ENCODE data around the gene VPS26A. TPM values are rescaled to one million over a fixed set of nuclear protein-coding genes. Genes with fewer than 3 reads are reported as not detected.

Gene VPS26A
- total and polyA plus RNA-seq, 4 donors, result 24.9 to 62.5 (median 37.6) TPM

DNA sequence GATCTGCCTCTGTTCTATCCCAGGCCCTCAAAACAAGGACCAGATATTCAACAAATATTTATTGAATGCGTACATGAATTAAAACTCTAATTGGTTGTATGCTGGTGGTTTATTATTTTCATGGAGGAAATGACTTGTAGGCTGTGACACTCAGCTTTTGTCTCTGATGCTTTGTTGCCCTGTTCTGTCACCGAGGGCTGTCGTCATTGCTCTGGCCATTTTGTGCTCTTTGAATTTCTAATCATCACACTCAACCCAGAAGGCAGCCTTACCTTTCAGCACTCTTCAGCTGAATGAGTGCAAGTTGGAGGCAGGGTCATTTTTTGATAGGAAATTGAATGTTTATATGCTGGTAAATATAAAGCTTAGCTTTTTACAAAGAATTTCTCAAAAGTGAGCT, 21.5 kb upstream of the VPS26A start:
- DNase-seq (no peak), ATAC-seq (ENCODE audit: insufficient read depth, low FRiP score) (no peak)
- Histone ChIP-seq H3K9me3 (ENCODE audit: control insufficient read depth in 4 of 4, insufficient read depth in 3 of 4, low read length in 3 of 4) (peaks cover 0 to 2% (median 0%) of the 10 kb centered on the region in 4 donors), H3K27me3 (ENCODE audit: control insufficient read depth in 3 of 3, insufficient read depth in 3 of 3, low read length in 2 of 3) (no peaks in the 10 kb centered on the region), H3K4me1 (ENCODE audit: control insufficient read depth in 5 of 5, insufficient read depth in 5 of 5, low read length in 5 of 5) (peaks cover 0 to 3% (median 0%) of the 10 kb centered on the region in 5 donors), H3K27ac (ENCODE audit: low read depth in 1 of 2, low read length in 1 of 2) (no peak overlapping the region), H3K4me3 (no peak overlapping the region), H3K9ac (ENCODE audit: insufficient read depth in 1 of 2, low read length in 2 of 2) (no peak overlapping the region), H3K36me3 (ENCODE audit: control insufficient read depth in 4 of 4, insufficient read depth in 4 of 4, low read length in 4 of 4) (peaks cover 0 to 14% (median 0%) of the 10 kb centered on the region in 4 donors)
- TF ChIP-seq, protein P1, sequence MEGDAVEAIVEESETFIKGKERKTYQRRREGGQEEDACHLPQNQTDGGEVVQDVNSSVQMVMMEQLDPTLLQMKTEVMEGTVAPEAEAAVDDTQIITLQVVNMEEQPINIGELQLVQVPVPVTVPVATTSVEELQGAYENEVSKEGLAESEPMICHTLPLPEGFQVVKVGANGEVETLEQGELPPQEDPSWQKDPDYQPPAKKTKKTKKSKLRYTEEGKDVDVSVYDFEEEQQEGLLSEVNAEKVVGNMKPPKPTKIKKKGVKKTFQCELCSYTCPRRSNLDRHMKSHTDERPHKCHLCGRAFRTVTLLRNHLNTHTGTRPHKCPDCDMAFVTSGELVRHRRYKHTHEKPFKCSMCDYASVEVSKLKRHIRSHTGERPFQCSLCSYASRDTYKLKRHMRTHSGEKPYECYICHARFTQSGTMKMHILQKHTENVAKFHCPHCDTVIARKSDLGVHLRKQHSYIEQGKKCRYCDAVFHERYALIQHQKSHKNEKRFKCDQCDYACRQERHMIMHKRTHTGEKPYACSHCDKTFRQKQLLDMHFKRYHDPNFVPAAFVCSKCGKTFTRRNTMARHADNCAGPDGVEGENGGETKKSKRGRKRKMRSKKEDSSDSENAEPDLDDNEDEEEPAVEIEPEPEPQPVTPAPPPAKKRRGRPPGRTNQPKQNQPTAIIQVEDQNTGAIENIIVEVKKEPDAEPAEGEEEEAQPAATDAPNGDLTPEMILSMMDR (IDR thresholded peaks at IDR 0.05; ENCODE audit: control extremely low read depth, extremely low read depth), result no peak
- 47 to 74% methylated on average over 3 of the region's 3 CpGs for WGBS, 2 donors

DNA sequence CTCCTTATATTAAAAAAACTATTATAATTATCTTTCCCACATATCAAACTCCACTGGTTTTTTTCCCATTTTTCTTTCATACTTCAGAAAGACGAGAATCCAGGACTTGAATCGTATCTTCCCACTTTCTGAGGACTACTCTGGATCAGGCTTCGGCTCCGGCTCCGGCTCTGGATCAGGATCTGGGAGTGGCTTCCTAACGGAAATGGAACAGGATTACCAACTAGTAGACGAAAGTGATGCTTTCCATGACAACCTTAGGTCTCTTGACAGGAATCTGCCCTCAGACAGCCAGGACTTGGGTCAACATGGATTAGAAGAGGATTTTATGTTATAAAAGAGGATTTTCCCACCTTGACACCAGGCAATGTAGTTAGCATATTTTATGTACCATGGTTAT, 20.2 kb upstream of the VPS26A start:
- ATAC-seq (ENCODE audit: insufficient read depth, low FRiP score), result no peak
- Histone ChIP-seq H3K27ac (ENCODE audit: low read depth in 1 of 2, low read length in 1 of 2) (no peak overlapping the region), H3K4me3 (no peak overlapping the region), H3K9ac (ENCODE audit: insufficient read depth in 1 of 2, low read length in 2 of 2) (no peak overlapping the region), H3K36me3 (ENCODE audit: control insufficient read depth in 4 of 4, insufficient read depth in 4 of 4, low read length in 4 of 4) (peaks cover 0 to 12% (median 0%) of the 10 kb centered on the region in 4 donors), H3K27me3 (ENCODE audit: control insufficient read depth in 3 of 3, insufficient read depth in 3 of 3, low read length in 2 of 3) (no peaks in the 10 kb centered on the region), H3K9me3 (ENCODE audit: control insufficient read depth in 4 of 4, insufficient read depth in 3 of 4, low read length in 3 of 4) (peaks cover 0 to 2% (median 0%) of the 10 kb centered on the region in 4 donors), H3K4me1 (ENCODE audit: control insufficient read depth in 5 of 5, insufficient read depth in 5 of 5, low read length in 5 of 5) (peaks cover 0 to 3% (median 0%) of the 10 kb centered on the region in 5 donors)
- TF ChIP-seq, protein P1 (IDR thresholded peaks at IDR 0.05; ENCODE audit: control extremely low read depth, extremely low read depth), result no peak
- WGBS, 2 donors, result 60 to 68% methylated on average over 7 of the region's 7 CpGs
- no peak for DNase-seq

DNA sequence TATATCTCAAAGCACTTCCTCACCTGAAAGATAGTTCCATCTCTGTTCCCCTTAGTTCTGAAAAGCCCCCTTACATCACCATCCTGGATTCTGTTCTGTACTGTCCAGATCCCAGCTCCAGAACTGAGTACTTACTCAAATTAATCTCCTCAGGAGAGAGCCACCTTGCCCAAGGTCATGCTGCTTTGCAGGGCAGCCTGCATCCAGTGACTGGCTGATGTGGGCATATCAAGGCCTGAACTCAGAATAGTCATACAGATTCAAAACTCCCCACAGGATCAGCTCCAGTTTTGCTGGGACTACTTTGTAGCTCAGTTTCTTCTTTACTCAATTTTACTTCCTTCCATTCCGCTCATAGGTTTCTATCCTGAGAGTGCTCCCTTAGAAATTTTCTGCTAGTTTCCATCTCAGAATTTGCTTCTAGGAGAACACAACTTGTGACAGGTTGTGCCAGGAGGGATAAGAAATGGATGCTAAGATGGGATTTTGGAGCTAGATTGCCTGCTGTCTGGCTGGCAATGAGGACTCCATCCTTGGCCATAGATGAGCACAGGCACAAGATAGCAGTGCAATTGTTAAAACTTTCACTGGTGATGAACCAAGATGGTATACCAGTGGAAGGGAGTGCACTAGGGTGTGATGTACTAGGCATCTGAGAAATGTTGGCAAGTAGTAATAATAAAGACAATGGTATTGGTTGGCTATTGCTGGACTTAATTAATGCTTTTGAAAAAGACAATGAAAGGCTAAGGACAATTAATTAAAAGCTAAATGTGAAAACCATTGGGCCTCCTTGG, 18.8 kb upstream of the VPS26A start:
- TF ChIP-seq, protein P1 (IDR thresholded peaks at IDR 0.05; ENCODE audit: control extremely low read depth, extremely low read depth), result no peak
- no peak overlapping the region for H3K9ac ChIP-seq (ENCODE audit: insufficient read depth in 1 of 2, low read length in 2 of 2)
- ATAC-seq (ENCODE audit: insufficient read depth, low FRiP score) (no peak), DNase-seq (no peak)
- H3K9me3 ChIP-seq (ENCODE audit: control insufficient read depth in 4 of 4, insufficient read depth in 3 of 4, low read length in 3 of 4), result peaks cover 0 to 2% (median 0%) of the 10 kb centered on the region in 4 donors
- 89 to 96% methylated on average over 1 of the region's 1 CpG for WGBS, 2 donors
- H3K27ac ChIP-seq (ENCODE audit: low read depth in 1 of 2, low read length in 1 of 2), result no peak overlapping the region
- peaks cover 0 to 7% (median 0%) of the 10 kb centered on the region in 4 donors for H3K36me3 ChIP-seq (ENCODE audit: control insufficient read depth in 4 of 4, insufficient read depth in 4 of 4, low read length in 4 of 4)
- H3K27me3 ChIP-seq (ENCODE audit: control insufficient read depth in 3 of 3, insufficient read depth in 3 of 3, low read length in 2 of 3), result no peaks in the 10 kb centered on the region
- H3K4me3 ChIP-seq, result no peak overlapping the region
- peaks cover 0 to 3% (median 0%) of the 10 kb centered on the region in 5 donors for H3K4me1 ChIP-seq (ENCODE audit: control insufficient read depth in 5 of 5, insufficient read depth in 5 of 5, low read length in 5 of 5)
